GM19463 (cell line): ENCODE results near the gene NUDT8.
"Not testable (repeated sequence)": the region's sequence is repeated elsewhere in the genome, so short reads cannot be mapped to it uniquely, and the experiment has no call there.

Experiments
- ATAC-seq: cut with Tn5 transposase; IDR thresholded peaks from one replicate; pipeline ENCODE4 v1.9.1; 2021; ENCODE audit warnings: mild to moderate bottlenecking, moderate library complexity; ENCODE audit not compliant: unreplicated experiment

NUDT8 gene

DNA sequence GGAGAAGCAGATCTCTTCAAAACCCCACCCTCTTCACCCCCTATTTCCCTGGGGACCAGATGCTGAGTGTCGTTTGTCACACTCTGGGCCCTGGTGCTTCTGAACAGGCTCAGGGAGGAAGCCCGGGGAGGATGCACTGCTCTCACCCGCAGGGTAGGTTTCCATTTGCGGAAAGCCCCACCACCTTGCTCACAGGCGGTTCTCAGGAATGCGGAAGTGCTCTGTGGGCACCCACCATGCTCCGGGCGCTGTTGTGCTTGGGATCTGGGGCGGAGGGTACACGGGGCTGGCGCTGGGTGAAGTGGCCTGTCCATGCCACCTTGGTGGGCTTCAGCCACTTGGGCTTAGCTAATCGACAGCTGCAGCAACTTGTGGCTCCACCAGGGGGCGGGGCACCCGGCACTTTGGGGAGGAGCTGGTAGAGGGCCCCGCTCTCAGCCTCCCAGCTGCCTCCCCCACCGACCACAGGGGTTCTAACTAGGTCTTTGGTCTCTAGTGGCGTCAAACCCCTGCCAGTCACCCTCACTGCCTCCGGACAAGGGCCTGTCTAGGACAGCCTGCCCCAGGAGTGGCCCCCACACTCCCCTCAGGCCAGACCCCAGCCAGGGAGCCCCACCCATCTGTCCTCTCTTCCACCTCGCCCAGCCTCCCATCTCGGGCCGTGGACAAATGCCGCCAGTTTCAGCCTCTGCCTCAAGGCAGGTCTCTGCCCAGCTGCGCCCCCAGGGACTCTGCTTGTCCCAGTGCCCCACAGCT, 15.6 kb downstream of the NUDT8 start:
- peak; percentile 85 for ATAC-seq

DNA sequence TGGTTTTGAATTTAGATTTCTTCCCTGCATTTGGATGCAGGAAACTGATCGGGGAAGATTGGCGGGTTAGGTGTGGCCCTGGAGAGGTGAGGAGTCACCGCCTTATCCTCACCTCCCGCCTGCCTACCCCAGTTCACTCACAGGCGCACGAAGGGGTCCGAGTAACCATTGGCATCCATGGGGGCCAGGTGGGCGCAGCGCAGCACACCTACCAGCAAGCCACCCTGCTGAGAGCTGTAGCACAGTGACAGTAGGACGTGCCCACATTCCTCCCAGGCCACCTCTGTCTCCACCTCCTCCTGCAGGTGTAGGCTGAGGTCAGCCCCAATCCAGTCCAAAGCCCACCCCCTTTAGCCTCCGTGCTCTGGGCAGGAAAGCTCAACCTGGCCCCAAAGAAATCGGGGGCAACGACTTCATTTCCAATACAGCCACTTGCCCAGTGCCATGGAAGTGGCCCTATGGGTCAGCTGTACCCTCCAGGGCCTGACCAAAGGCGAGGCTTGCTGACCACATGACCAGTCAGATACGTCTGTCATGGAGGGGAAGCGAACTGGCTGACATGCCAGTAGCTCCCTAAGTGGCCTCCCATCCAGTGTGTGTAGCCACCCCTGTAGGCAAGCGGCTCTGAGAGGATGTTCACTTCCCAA, 16.3 kb downstream of the NUDT8 start:
- ATAC-seq, result no peak

DNA sequence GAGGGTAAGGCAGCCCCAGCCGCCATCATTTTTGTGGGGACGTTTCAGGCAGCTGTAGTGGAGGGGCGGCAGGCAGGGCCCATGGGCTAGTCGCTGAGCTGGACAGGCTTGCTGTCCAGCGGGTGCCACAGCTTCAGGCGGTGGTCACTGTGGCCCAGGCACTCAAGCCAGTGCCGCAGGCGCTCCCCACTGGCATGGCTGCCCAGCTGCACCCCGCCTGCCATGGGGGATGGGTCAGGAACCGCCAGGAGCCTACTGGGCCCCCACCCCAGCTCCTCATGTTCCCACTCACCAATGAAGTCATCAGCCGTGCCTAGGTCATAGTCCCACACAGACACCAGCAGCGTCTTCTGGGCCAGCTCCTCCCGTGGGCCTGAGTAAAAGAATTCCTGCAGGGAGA, 17.0 kb downstream of the NUDT8 start:
- no peak for ATAC-seq

DNA sequence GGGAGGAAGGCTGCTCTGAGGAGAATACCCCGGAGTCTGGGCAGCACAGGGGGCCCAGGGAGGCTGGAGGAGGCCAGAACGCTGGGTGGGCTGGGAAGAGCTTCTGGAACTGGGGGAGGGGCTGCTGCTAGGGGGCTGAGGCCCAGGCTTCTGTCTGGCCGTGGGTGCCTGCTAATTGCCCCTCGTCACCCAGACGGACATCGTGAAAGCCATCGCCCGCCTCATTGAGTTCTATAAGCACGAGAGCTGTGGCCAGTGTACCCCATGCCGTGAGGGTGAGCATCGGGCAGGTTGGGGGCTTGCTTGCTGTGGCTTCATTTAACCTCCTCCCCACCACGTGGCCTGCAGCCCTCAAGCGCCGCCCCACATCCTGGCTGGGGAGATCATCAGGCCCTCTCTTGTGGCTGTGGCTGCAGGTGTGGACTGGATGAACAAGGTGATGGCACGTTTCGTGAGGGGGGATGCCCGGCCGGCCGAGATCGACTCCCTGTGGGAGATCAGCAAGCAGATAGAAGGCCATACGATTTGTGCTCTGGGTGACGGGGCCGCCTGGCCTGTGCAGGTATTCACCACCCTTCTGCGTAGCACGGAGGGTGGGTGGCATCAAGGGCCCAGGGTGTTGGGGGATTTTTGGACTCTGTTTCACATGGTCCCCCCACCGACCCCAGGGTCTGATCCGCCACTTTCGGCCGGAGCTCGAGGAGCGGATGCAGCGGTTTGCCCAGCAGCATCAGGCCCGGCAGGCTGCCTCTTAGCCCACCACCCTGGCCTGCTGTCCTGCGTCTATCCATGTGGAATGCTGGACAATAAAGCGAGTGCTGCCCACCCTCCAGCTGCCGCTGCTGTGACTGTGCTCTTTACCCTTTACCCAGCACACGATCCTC, 17.8 kb downstream of the NUDT8 start:
- ATAC-seq, result no peak

DNA sequence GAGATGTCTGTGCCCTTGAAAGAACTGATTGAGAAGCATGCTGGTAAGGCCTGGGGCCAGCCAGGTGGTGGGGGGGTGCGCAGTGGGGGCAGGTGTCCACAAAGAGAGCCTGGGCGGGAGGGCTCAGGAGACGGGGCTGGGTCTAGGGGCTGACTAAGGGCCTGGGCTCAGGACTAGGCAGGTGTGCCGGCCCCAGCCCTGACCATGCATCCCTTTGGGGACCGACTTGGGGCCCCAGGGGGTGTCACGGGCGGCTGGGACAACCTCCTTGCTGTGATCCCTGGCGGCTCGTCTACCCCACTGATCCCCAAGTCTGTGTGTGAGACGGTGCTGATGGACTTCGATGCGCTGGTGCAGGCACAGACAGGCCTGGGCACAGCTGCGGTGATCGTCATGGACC, 18.6 kb downstream of the NUDT8 start:
- no peak for ATAC-seq

DNA sequence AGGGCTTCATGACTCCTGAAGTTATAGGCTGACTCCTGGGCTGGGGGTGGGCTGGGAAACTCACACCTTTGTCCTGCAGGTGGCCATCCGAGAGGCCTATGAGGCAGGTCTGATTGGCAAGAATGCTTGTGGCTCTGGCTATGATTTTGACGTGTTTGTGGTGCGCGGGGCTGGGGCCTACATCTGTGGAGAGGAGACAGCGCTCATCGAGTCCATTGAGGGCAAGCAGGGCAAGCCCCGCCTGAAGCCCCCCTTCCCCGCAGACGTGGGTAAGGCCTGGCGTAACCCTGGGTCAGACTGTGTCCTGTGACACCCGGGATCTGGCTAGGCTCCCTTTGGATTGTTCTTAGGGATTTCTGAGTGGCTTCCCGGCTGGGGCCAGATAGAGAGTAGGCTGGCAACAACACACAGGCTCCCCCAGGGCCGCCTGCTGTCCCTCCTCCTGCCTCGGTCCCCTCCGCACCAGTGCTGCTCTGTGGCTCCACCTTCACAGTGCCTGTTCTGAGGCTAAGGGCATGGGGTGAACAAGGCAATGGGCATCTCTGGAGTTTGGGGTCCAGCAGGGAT, 19.4 kb downstream of the NUDT8 start:
- ATAC-seq, result no peak

DNA sequence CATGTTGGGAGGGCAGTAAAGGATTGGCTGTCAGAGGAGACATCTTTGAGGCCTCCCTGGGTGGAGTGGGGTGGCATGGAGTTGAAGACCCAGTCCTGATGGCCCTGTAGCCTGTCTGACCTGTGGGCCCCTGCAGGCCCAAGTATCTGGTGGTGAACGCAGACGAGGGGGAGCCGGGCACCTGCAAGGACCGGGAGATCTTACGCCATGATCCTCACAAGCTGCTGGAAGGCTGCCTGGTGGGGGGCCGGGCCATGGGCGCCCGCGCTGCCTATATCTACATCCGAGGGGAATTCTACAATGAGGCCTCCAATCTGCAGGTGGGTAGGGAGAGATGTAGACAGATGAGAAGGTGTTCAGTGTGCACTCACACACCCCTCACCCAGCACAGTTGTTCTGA, 20.4 kb downstream of the NUDT8 start:
- no peak for ATAC-seq

DNA sequence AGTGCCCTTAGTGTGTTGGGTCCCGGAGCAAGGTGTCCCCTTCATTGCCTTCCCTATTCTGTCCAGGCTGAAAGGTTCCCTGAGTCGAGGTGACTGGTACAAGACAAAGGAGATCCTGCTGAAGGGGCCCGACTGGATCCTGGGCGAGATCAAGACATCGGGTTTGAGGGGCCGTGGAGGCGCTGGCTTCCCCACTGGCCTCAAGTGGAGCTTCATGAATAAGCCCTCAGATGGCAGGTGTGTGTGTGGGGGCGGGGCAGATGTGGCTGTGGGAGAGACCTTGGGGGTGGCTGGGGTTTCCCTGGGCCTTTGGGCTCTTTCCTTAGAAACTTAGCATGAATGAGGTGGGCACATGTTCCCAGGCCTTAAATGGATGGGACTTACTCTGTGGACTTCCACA, 21.3 kb downstream of the NUDT8 start:
- no peak for ATAC-seq

DNA sequence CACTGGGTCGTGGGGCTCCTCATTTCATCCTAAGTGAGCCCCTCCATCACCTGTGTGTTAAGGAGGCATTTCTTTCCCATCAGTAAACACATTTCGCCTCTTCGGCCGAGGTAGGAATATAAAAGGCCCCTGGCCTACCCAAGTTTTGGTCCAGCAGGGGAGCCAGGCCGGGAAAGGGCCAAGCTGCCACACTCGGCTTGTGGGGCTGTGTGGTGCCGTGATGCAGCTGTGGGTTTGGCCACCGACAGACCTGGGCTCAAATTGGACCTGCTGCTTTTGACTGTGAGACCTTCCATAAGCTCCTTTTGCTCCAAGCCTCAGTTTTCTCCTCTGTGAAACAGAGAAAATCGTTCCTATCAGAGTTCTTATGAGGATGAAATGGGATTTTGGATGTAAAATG, 22.2 kb downstream of the NUDT8 start:
- no peak for ATAC-seq

DNA sequence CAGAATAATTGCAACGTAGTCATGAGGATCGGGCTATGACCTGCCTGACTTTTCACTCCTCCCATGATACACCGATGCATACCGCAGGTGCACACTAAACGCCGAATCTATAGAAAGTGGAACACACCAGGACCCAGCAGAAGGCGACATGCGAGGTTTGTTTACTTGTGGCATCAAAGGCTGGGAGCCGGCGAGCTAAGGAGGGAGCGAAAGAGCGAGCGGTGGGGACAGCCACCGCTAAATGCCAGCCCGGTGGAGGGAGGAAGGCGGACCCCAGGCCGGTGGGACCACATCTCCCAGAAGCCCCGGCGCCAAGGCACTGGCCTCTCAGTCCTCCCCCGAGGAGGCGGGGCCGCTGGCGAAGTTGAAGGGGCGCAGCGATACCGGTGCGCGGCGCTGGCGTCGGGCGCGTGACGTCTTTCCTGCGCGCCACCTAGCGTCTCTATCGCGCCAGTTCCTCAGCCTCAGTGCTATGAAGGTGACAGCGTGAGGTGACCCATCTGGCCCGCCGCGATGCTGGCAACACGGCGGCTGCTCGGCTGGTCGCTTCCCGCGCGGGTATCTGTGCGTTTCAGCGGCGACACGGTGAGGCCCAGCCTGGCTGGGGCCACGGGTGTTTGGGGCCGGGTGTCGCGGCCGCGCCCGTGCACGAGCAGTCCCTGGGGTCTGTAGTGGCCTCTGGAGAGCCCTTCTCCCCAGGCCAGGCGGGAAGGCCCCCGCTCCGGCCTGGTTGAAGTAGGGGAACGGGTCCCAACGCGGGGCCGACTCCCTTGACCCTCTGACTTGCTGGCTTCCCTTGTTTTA, 23.0 kb downstream of the NUDT8 start, which contains the start of gene NDUFV1:
TSS of gene NDUFV1 (plus strand) at position 445 of the 804 bp plus-strand sequence. CDS start at position 514, 69 bp downstream.
- ATAC-seq, result peak; percentile 99

DNA sequence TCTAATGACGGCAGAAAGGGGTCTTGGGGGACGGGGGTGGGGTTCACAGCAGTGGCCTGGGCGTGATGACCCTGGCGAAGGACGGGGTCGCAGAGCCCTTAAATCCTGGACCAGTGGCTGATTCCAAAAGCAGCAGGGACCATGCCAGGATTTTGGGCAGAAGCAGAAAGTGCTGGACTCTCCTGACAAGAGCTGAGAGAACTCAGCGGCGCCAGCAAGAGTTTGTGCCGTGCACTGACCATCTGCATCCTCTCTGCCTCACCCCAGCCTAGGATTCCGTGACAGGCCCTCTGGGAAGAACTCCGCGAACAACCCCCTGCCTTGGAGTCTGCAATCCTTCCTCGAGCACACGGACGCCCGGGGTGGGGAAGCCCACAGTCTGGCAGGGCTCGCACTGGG, 23.6 kb downstream of the NUDT8 start:
- ATAC-seq, result no peak

DNA sequence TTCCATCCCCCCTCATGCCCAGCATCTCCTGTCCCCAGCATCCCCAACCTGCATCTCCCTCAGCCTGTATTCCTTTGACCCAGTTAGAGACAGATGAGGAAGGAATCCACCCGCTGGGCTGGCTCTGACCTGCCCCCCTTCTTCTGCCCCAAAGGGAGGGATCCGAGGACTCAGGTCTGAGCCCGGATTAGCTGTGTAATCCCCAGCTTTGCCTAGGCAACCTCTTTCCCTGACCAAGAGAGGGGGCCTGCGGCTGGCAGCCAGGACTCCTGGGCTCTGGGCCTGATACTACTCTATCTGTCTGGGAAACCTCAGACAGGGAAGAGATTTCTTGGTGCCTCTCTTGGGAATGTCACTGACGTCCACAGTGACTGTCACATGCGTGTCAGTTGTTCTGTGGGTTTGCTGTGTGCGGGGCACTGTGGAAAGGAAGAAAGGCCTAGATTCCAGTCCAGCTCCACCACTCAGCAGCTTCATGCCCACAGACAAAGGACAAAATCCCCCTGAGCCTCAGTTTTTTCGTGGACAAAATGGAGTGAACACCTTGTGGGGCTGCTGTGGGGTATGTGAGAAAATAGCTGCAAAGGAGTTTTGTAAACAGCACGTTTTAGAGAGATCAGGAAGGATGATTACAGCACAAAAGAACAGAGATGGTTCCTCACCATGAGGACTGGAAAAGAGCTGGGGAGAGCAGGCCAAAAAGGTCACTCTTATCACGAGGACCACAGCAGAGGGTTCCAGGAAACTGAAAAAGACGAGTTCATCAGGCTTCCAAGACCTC, 24.3 kb downstream of the NUDT8 start:
- no peak for ATAC-seq

DNA sequence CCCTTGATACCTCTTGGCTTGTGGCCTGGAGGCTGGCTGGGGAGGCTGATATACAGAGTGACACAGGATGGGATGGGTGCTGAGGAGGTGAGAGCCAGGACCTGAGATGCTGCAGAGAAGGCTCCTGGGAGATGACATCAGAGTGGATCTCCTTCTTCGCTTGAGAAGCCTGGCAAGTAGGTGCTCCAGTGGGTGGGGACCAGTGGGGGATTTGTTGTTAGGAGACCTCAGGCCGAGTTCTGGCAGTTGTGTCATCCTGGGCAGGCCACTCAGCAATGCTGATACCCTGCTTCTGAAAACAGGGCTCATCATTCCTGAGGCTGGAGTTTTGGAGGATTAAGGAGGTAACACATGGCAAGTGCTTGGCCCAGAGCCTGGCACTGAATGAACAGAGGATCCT, 24.9 kb downstream of the NUDT8 start:
- no peak for ATAC-seq

DNA sequence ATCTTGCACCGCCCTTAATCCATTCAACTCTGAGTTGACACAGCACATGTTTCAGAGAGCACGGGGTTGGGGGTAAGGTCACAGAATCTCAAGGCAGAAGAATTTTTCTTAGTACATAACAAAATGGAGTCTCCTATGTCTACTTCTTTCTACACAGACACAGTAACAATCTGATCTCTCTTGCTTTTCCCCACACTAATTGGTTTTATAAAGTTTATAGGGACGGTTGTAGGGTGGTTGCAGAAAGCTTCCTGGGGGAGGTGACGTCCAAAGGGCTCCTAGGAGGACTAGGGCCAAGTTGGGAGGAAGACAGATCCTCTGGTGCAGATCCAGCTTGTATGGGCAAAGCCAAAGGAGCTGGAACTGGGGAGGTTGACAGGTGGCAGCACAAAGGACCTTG, 25.6 kb downstream of the NUDT8 start:
- not testable (repeated sequence) for ATAC-seq

DNA sequence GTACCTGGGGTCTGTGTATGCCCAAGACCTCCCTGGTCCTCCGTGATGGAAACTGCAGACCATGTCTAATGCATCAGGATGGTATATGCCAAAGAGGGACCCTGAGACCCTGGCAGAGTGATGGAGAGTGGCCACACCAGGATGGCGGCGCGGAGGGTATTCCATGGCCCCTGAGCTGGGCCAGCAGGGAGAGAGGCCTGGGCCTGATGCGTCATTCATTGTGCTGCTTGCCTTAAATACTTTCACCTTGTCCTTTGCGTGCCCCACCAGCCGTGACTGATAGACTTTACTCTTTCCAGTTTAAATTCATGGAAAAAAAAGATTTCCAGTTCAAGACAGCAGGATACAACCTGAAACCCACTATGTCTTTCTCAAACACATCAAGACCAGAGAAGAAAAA, 28.6 kb downstream of the NUDT8 start:
- no peak for ATAC-seq

DNA sequence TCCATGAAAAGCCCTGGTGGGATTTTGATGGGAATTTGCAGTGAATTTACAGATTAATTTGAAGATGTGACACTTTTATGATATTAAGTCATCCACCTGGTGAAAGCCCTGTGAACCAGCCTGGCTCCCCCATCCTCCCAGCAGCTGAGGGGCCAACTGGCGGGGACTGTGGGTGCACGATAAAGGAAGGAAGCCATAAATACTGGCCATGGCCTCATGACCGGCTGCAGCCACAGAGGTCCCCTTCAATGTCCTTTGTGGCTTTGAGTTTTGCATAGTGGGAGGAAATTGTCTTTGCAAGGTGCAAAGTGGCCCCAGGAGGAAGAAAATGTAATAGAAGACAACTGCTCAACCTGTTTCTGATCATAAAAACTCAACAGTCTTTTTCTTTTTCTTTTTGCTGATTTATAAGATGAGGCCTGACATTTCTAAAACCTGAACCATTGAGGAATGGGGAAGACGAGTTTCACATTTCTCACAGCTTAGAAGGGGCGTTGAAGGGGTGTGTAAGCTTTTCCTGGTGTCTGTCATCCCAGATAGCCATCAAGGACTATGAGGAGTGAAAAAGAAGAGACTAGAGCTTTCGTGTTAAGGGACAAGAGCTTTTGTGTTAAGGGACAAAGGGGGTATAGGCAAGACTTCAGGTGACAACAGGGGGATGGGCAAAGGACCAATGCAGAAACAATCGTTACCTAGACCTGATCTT, 29.3 kb downstream of the NUDT8 start:
- peak; percentile 53 for ATAC-seq

DNA sequence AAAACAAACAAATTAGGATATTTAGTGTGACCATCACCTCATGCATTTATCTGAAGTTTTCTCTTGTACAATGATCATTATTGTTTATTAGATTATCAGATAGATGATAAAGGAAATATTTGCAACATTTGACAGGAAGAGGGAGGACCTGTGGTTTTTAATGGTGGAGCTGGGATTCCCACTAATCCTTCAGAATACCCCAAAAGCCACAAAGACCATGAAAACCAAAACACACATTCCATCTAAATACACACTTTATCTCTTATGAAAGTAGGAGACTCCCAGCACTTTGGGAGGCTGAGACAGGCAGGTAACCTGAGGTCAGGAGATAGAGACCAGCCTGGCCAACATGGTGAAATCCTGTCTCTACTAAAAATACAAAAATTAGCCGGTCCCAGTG, 30.6 kb downstream of the NUDT8 start:
- no peak for ATAC-seq

DNA sequence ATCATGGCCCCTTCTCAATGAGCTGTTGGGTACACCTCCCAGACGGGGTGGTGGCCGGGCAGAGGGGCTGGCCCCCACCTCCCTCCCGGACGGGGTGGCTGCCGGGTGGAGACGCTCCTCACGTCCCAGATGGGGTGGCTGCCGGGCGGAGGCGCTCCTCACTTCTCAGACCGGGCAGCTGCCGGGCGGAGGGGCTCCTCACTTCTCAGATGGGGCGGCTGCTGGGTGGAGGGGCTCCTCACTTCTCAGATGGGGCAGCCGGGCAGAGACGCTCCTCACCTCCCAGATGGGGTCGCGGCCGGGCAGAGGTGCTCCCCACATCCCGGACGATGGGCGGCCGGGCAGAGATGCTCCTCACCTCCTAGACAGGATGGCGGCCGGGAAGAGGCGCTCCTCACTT, 31.8 kb downstream of the NUDT8 start:
- ATAC-seq, result not testable (repeated sequence)

DNA sequence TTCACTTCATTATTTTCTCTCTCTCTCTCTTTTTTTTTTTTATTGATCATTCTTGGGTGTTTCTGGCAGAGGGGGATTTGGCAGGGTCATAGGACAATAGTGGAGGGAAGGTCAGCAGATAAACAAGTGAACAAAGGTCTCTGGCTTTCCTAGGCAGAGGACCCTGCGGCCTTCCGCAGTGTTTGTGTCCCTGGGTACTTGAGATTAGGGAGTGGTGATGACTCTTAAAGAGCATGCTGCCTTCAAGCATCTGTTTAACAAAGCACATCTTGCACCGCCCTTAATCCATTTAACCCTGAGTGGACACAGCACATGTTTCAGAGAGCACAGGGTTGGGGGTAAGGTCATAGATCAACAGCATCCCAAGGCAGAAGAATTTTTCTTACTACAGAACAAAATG, 32.3 kb downstream of the NUDT8 start:
- ATAC-seq, result not testable (repeated sequence)
